Measurements from ENCODE around the gene ATAD2B.
"Not testable (repeated sequence)": the region's sequence is repeated elsewhere in the genome, so short reads cannot be mapped to it uniquely, and the experiment has no call there.

ATAD2B gene

DNA sequence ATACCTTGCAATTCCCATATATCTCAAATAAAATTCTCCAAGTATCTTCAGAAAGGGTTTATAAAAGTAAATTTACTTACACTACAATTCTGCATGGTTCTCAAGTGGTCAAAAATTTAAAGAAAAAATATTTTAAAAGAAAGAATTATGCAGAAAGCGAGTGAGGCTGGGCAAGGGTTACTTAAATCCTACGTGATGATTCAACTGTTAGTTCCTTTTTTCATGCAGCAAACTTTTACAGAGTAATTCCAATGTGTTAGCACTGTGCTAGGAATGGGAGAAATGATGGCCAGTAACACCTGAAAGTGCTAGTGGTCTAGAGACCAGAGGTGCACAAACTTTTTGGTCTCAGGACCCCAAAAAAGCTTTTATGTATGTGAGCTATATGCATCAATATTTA, 133.4 kb downstream of the ATAD2B start:
- H3K27me3 Mint-ChIP-seq: no peaks in the 10 kb centered on the region
- no peaks in the 10 kb centered on the region for H3K9me3 Mint-ChIP-seq
- peaks cover 18% of the 10 kb centered on the region for H3K4me1 Mint-ChIP-seq
- no peak for DNase-seq (ENCODE audit: low spot score in 2 of 2)
- no peak for ATAC-seq (replicated peaks; ENCODE audit: extremely low read depth, poor library complexity, severe bottlenecking)
- H3K36me3 Mint-ChIP-seq (ENCODE audit: insufficient read depth): peaks cover 9% of the 10 kb centered on the region
- H3K27ac Mint-ChIP-seq (ENCODE audit: low read depth): no peak overlapping the region
- H3K4me3 Mint-ChIP-seq: no peak overlapping the region

DNA sequence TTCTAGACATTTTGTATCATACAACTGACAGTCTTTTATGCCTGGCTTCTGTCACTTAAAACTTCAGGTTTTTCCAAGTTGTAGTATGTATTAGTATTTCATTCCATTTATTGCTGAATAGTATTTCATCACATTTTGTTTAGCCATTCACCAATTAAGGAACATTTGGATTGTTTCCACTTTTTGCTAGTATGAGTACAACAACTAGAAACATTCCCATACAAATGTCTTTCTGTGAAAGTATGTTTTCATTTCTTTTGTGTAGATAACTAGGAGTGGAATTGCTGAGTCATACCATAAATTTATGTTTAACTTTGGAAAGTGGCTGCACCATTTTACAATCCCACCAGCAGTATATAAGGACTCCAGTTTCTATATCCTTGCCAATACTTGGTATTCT, 135.9 kb downstream of the ATAD2B start:
- no peak overlapping the region for H3K4me3 Mint-ChIP-seq
- H3K9me3 Mint-ChIP-seq: no peaks in the 10 kb centered on the region
- no peak for DNase-seq (ENCODE audit: low spot score in 2 of 2)
- H3K27me3 Mint-ChIP-seq: no peaks in the 10 kb centered on the region
- ATAC-seq (replicated peaks; ENCODE audit: extremely low read depth, poor library complexity, severe bottlenecking): no peak
- H3K36me3 Mint-ChIP-seq (ENCODE audit: insufficient read depth): peaks cover 7% of the 10 kb centered on the region
- H3K27ac Mint-ChIP-seq (ENCODE audit: low read depth): no peak overlapping the region
- H3K4me1 Mint-ChIP-seq: peaks cover 30% of the 10 kb centered on the region

- peaks cover 30% of the 10 kb centered on the region for H3K4me1 Mint-ChIP-seq
- ATAC-seq (replicated peaks; ENCODE audit: extremely low read depth, poor library complexity, severe bottlenecking) (no peak), DNase-seq (ENCODE audit: low spot score in 2 of 2) (no peak)
- no peak overlapping the region for H3K27ac Mint-ChIP-seq (ENCODE audit: low read depth)
- H3K9me3 Mint-ChIP-seq: no peaks in the 10 kb centered on the region
- H3K4me3 Mint-ChIP-seq: no peak overlapping the region
- H3K27me3 Mint-ChIP-seq: no peaks in the 10 kb centered on the region
- H3K36me3 Mint-ChIP-seq (ENCODE audit: insufficient read depth): peaks cover 10% of the 10 kb centered on the region
Observed at GRCh38 chr2:23789012-23789411, 137.9 kb downstream of the ATAD2B start.

DNA sequence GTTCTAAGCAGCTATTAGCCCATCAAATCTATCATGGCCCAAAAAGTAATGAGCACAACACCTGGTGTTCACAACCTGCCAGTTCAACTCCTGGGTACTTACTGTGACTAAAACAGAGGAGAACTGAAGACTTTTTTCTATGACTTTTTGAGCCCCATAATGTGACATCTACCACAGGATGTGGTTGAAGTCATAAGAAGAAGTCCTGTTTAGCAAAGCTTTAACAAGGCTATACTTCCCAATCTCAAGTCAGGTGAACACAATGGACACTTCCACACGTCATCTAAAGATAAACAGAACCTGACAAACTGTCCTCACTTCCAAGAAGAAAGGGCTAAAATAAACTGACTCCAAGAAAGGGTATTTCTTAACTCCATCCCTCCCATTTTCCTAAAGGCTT, 138.8 kb downstream of the ATAD2B start:
- H3K27ac Mint-ChIP-seq (ENCODE audit: low read depth): no peak overlapping the region
- H3K9me3 Mint-ChIP-seq: no peaks in the 10 kb centered on the region
- H3K4me3 Mint-ChIP-seq: no peak overlapping the region
- peaks cover 10% of the 10 kb centered on the region for H3K36me3 Mint-ChIP-seq (ENCODE audit: insufficient read depth)
- H3K4me1 Mint-ChIP-seq: peaks cover 30% of the 10 kb centered on the region
- peak; percentile 96 for ATAC-seq (replicated peaks; ENCODE audit: extremely low read depth, poor library complexity, severe bottlenecking)
- no peak for DNase-seq (ENCODE audit: low spot score in 2 of 2)
- no peaks in the 10 kb centered on the region for H3K27me3 Mint-ChIP-seq

DNA sequence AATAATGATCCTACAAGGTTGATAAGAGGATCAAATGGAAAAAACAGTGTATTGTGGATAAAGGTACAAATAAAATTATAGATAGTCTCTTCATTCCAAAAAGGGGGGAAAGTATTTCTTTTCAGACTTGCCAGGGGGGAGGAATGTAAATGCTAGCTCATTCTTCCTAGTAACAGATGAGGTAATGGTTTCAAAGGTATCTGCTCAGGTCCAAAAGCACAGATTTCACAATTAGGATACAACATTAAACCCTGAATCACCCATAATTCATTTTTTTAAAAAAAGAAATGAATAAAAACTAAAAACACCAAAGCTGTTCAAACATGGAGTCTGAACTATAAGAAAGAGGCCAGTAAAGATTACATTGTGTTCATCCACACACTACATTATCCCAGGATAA, 142.0 kb downstream of the ATAD2B start:
- Mint-ChIP-seq H3K4me3 (no peak overlapping the region), H3K27me3 (no peaks in the 10 kb centered on the region), H3K27ac (ENCODE audit: low read depth) (peak overlapping the region; percentile 22), H3K9me3 (no peaks in the 10 kb centered on the region), H3K36me3 (ENCODE audit: insufficient read depth) (peaks cover 19% of the 10 kb centered on the region), H3K4me1 (peaks cover 23% of the 10 kb centered on the region)
- ATAC-seq (replicated peaks; ENCODE audit: extremely low read depth, poor library complexity, severe bottlenecking): no peak
- DNase-seq (ENCODE audit: low spot score in 2 of 2): no peak

DNA sequence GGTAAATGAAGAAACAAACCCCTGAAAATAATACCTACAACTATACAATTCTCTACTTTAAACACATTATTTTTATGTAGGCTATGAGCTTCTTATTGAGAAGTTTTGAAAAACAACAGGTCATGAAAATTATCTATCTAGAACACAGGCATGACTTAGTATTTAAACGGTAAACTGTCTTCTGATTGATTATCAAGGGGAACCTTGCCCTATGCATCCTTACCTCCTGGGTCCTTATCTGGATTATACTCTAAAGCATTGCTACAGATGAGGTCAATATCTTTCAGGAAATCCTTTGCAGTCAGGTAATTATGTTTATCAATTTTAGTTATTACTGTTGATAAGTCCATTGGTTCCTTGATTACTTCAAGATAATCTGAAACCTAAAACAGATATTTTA, 144.3 kb downstream of the ATAD2B start:
- no peak for ATAC-seq (replicated peaks; ENCODE audit: extremely low read depth, poor library complexity, severe bottlenecking)
- no peak overlapping the region for H3K4me3 Mint-ChIP-seq

DNA sequence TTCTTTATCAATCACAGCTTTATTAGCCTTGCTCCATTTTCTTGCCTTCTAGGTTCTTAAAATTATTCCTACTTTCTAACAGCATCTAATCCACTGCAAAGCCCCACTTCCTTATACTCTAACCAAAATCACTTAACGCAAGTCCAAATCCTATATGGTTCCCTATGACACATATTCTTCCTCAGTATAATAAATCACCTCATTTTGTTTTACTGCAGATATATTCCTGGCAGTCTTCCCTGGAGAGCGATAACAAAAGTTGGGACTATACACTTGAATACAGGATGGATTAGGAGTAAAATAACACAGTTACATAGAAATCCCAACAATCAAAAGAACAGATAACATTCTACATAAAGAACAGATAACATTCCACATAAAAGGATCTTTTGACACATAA, 144.8 kb downstream of the ATAD2B start:
- ATAC-seq (replicated peaks; ENCODE audit: extremely low read depth, poor library complexity, severe bottlenecking) (no peak), DNase-seq (ENCODE audit: low spot score in 2 of 2) (no peak)
- Mint-ChIP-seq H3K27me3 (no peaks in the 10 kb centered on the region), H3K4me1 (no peaks in the 10 kb centered on the region), H3K27ac (ENCODE audit: low read depth) (no peak overlapping the region), H3K4me3 (no peak overlapping the region), H3K9me3 (no peaks in the 10 kb centered on the region), H3K36me3 (ENCODE audit: insufficient read depth) (peaks cover 27% of the 10 kb centered on the region)

More for the DNA sequence above, 144.3 kb downstream of the ATAD2B start:
- Mint-ChIP-seq H3K9me3 (no peaks in the 10 kb centered on the region), H3K36me3 (ENCODE audit: insufficient read depth) (peaks cover 23% of the 10 kb centered on the region), H3K4me1 (peaks cover 3% of the 10 kb centered on the region), H3K27me3 (no peaks in the 10 kb centered on the region), H3K27ac (ENCODE audit: low read depth) (no peak overlapping the region)
- DNase-seq (ENCODE audit: low spot score in 2 of 2): no peak

DNA sequence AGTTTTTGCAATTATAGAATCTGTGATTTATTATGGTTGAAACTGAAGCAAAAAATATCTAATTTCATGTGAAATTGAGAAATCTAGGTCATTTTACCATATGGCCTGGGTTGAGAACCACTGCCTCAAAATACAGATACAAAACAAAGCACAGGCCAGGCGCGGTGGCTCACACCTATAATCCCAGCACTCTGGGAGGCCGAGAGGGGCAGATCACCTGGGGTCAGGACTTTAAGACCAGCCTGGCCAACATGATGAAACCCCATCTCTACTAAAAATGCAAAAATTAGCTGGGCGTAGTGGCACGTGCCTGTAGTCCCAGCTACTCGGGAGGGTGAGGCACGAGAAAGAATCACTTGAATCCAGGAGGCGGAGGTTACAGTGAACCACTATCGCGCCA, 146.5 kb downstream of the ATAD2B start:
- H3K27ac Mint-ChIP-seq (ENCODE audit: low read depth); H3K27me3 Mint-ChIP-seq; H3K4me1 Mint-ChIP-seq; ATAC-seq (replicated peaks; ENCODE audit: extremely low read depth, poor library complexity, severe bottlenecking); H3K4me3 Mint-ChIP-seq; DNase-seq (ENCODE audit: low spot score in 2 of 2); H3K9me3 Mint-ChIP-seq: not testable (repeated sequence)
- peaks cover 25% of the 10 kb centered on the region for H3K36me3 Mint-ChIP-seq (ENCODE audit: insufficient read depth)

- Mint-ChIP-seq H3K36me3 (ENCODE audit: insufficient read depth) (peaks cover 27% of the 10 kb centered on the region), H3K27ac (ENCODE audit: low read depth) (no peak overlapping the region), H3K9me3 (no peaks in the 10 kb centered on the region), H3K27me3 (no peaks in the 10 kb centered on the region), H3K4me3 (no peak overlapping the region), H3K4me1 (no peaks in the 10 kb centered on the region)
- DNase-seq (ENCODE audit: low spot score in 2 of 2): no peak
- ATAC-seq (replicated peaks; ENCODE audit: extremely low read depth, poor library complexity, severe bottlenecking): no peak
Observed at GRCh38 chr2:23777826-23778225, 149.1 kb downstream of the ATAD2B start.

- Mint-ChIP-seq H3K36me3 (ENCODE audit: insufficient read depth) (peaks cover 29% of the 10 kb centered on the region), H3K27me3 (no peaks in the 10 kb centered on the region), H3K4me1 (no peaks in the 10 kb centered on the region), H3K9me3 (no peaks in the 10 kb centered on the region), H3K27ac (ENCODE audit: low read depth) (no peak overlapping the region), H3K4me3 (no peak overlapping the region)
- DNase-seq (ENCODE audit: low spot score in 2 of 2) (no peak), ATAC-seq (replicated peaks; ENCODE audit: extremely low read depth, poor library complexity, severe bottlenecking) (no peak)
Observed at GRCh38 chr2:23776021-23776420, 150.9 kb downstream of the ATAD2B start.

DNA sequence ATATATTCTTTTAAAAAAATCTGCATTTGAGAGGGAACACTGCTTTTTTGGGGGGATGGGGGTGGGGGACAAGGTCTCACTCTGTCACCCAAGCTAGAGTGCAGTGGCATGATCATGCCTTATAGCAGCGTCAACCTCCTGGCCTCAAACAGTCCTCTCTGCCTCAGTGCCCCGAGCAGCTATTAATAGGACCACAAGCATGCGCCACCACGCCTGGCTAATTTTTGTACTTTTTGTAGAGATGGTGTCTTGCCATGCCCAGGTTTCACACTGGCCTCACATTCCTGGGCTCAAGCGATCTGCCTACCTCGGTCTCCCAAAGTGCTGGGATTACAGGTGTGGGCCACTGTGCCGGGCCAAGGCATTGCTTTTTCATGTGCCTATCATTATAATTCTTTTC, 154.2 kb downstream of the ATAD2B start:
- no peaks in the 10 kb centered on the region for H3K4me1 Mint-ChIP-seq
- DNase-seq (ENCODE audit: low spot score in 2 of 2): no peak
- H3K36me3 Mint-ChIP-seq (ENCODE audit: insufficient read depth): peaks cover 27% of the 10 kb centered on the region

DNA sequence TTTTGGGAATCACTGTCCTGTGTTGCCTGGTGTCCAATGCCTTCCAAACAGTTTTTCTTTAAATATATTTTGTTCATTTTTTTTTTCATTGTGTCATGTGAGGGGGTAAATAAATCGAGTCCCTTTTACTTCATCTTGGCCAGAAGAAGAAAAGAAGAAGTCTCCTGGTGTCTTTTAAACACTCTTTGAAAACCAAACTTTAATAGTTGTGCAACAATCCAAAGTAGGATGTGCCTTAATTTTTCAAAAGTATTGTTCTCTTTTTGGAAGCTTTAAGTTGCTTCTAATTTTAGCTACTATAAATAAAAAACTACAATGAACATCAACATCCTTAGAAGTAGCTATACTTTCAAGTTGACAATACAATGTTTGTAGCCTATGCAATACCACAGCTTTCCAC, 154.9 kb downstream of the ATAD2B start:
- Mint-ChIP-seq H3K36me3 (ENCODE audit: insufficient read depth) (peaks cover 26% of the 10 kb centered on the region), H3K27ac (ENCODE audit: low read depth) (no peak overlapping the region), H3K27me3 (no peaks in the 10 kb centered on the region), H3K4me3 (no peak overlapping the region), H3K4me1 (no peaks in the 10 kb centered on the region), H3K9me3 (no peaks in the 10 kb centered on the region)
- DNase-seq (ENCODE audit: low spot score in 2 of 2) (no peak), ATAC-seq (replicated peaks; ENCODE audit: extremely low read depth, poor library complexity, severe bottlenecking) (no peak)

More for the DNA sequence above, 154.2 kb downstream of the ATAD2B start:
- no peaks in the 10 kb centered on the region for H3K9me3 Mint-ChIP-seq
- no peak for ATAC-seq (replicated peaks; ENCODE audit: extremely low read depth, poor library complexity, severe bottlenecking)
- no peak overlapping the region for H3K27ac Mint-ChIP-seq (ENCODE audit: low read depth)
- H3K27me3 Mint-ChIP-seq: no peaks in the 10 kb centered on the region
- no peak overlapping the region for H3K4me3 Mint-ChIP-seq

GRCh38 chr2:23769364-23769763, 157.6 kb downstream of the ATAD2B start:
- H3K9me3 Mint-ChIP-seq: no peaks in the 10 kb centered on the region
- DNase-seq (ENCODE audit: low spot score in 2 of 2) (no peak), ATAC-seq (replicated peaks; ENCODE audit: extremely low read depth, poor library complexity, severe bottlenecking) (no peak)
- peaks cover 27% of the 10 kb centered on the region for H3K36me3 Mint-ChIP-seq (ENCODE audit: insufficient read depth)
- H3K4me3 Mint-ChIP-seq: no peak overlapping the region
- no peak overlapping the region for H3K27ac Mint-ChIP-seq (ENCODE audit: low read depth)
- H3K4me1 Mint-ChIP-seq: no peaks in the 10 kb centered on the region
- H3K27me3 Mint-ChIP-seq: no peaks in the 10 kb centered on the region
